Measurements from ENCODE around the gene COX7B2.

Gene COX7B2

DNA sequence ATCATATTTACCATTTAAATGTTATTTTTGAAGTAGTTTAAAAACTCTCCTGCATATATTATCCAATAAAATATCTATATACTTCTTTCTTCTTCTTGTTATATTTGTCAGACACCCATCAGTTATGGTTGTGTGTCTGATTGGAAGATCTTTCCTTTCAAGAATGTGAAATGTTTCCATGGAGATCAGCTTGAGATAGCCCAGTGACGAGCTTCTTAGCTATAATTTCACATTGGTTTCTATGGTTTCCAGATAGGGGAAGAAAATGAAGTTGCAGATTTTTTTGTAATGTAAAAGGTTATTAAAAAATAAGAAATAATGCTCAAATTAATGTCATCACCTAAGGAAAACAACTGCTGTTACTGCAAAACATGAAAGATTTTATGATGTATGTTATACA, 189.0 kb downstream of the COX7B2 start:
- FAIRE-seq (no peak), DNase-seq (ENCODE audit: low spot score) (no peak)

- DNase-seq (ENCODE audit: low spot score) (no peak), FAIRE-seq (no peak)
Observed at GRCh38 chr4:46717950-46718349, 191.1 kb downstream of the COX7B2 start.

DNA sequence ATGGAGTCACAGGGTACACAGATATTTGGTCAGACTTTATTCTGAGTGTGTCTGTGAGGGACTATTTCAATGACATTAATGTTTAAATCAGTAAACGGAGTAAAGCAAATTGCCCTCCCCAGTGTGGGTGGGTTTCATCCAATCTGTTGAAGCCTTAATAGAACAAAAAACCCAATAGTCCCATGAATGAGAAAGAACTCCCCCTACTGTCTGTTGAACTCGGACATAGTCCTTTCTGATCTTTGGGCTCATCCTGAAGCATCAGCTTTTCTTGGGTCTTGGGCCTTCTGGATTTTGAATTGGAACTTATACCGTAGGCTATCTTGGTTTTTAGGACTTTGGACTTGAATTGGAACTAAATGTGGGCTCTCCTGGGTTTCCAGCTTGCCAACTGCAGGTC, 193.6 kb downstream of the COX7B2 start:
- FAIRE-seq = no peak
- no peak for DNase-seq (ENCODE audit: low spot score)

DNA sequence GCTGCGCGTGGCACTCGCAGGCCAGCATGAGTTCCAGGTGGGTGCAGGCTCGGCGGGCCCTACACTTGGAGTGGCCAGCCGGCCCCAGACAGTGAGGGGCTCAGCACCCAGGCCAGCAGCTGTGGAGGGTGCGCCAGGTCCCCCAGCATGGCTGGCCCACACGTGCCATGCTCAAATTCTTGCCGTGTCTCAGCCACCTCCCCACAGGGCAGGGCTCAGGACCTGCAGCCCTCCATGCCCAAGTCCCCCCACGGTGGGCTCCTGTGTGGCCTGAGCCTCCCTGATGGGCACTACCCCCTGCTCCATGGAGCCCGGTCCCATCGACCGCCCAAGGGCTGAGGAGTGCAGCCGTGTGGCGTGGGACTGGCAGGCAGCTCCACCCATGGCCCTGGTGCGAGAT, 210.2 kb downstream of the COX7B2 start:
- no peak for DNase-seq (ENCODE audit: low spot score)
- no peak for FAIRE-seq
